Right atrium auricular region (tissue), 2 donors: Measurements from ENCODE around the gene SPINK6. TPM values are rescaled to one million over a fixed set of nuclear protein-coding genes. Genes with fewer than 3 reads are reported as not detected.
A peak's percentile ranks its signal among the peaks of the same experiment; 100 is the strongest.

ENCODE experiments used
- DNase-seq: peaks from one replicate; pipeline ENCODE4 v3.0.0-alpha.2; 2019; ENCODE audit warnings: low spot score
- H3K27ac ChIP-seq, 2 donors: fragments of 200-600 bp; sonication (generic); 1 replicate in 1 of 2; 2 replicates in 1 of 2; pipeline ENCODE4 v1.5.1; 2016 to 2019
- H3K27me3 ChIP-seq, 2 donors: fragments of 200-600 bp; sonication (generic); one replicate each; pipeline versions ENCODE4 v1.5.1 to v1.6.0; 2017 to 2019
- H3K36me3 ChIP-seq: fragments of 200-600 bp; sonication (generic); one replicate; pipeline ENCODE4 v1.5.1; 2016
- H3K4me1 ChIP-seq, 2 donors: fragments of 200-600 bp; sonication (generic); one replicate each; pipeline versions ENCODE4 v1.5.1 to v1.6.0; 2017 to 2019
- H3K4me3 ChIP-seq, 2 donors: fragments of 200-600 bp; sonication (generic); 1 replicate in 1 of 2; 2 replicates in 1 of 2; pipeline ENCODE4 v1.5.1; 2017 to 2019; ENCODE audit warnings: mild to moderate bottlenecking in 1 of 2, moderate library complexity in 1 of 2
- H3K9me3 ChIP-seq, 2 donors: fragments of 200-600 bp; sonication (generic); one replicate each; pipeline ENCODE4 v1.5.1; 2019
- CTCF ChIP-seq, 2 donors: fragments of 200-600 bp; sonication (generic); IDR thresholded peaks; one replicate each; pipeline ENCODE4 v1.5.1; 2019; ENCODE audit warnings: antibody characterized with exemption in 2 of 2
- total RNA-seq, 2 donors: library from RNA; depleted of rRNA; stranded (reverse); fragments of >200 nt; gene quantifications; one replicate each; pipeline ENCODE4 v1.1.0, GENCODE V29; 2016

Gene SPINK6
- total RNA-seq, 2 donors from 2014 or later, result not detected

GRCh38 chr5:148205865-148206264 lies 3.0 kb downstream of the SPINK6 start:
- Histone ChIP-seq H3K4me1 (no peaks in the 10 kb centered on the region), H3K36me3 (no peaks in the 10 kb centered on the region), H3K27me3 (no peaks in the 10 kb centered on the region), H3K4me3 (no peak overlapping the region), H3K27ac (peak overlapping the region in 1 of 2 donors; percentile 15), H3K9me3 (no peaks in the 10 kb centered on the region)
- no peak for TF ChIP-seq CTCF (IDR thresholded peaks at IDR 0.05)
- DNase-seq, result no peak

GRCh38 chr5:148206620-148207019 lies 3.8 kb downstream of the SPINK6 start:
- no peak for DNase-seq
- no peaks in the 10 kb centered on the region for H3K9me3 ChIP-seq
- no peaks in the 10 kb centered on the region for H3K36me3 ChIP-seq
- no peak overlapping the region for H3K4me3 ChIP-seq
- no peak overlapping the region for H3K27ac ChIP-seq
- no peak for TF ChIP-seq CTCF (IDR thresholded peaks at IDR 0.05)
- no peaks in the 10 kb centered on the region for H3K27me3 ChIP-seq
- no peaks in the 10 kb centered on the region for H3K4me1 ChIP-seq

- no peak for TF ChIP-seq CTCF (IDR thresholded peaks at IDR 0.05)
- Histone ChIP-seq H3K27me3 (no peaks in the 10 kb centered on the region), H3K27ac (no peak overlapping the region), H3K36me3 (no peaks in the 10 kb centered on the region), H3K9me3 (no peaks in the 10 kb centered on the region), H3K4me3 (no peak overlapping the region), H3K4me1 (no peaks in the 10 kb centered on the region)
- no peak for DNase-seq
Observed at GRCh38 chr5:148208226-148208625, 5.4 kb downstream of the SPINK6 start.

GRCh38 chr5:148209151-148209770 lies 6.4 kb downstream of the SPINK6 start:
- Histone ChIP-seq H3K36me3 (no peaks in the 10 kb centered on the region), H3K4me1 (no peaks in the 10 kb centered on the region), H3K4me3 (no peak overlapping the region), H3K27me3 (no peaks in the 10 kb centered on the region), H3K9me3 (no peaks in the 10 kb centered on the region), H3K27ac (no peak overlapping the region)
- no peak for TF ChIP-seq CTCF (IDR thresholded peaks at IDR 0.05)
- DNase-seq, result no peak

GRCh38 chr5:148214665-148215185 lies 11.9 kb downstream of the SPINK6 start:
- Histone ChIP-seq H3K9me3 (peaks cover 0 to 4% of the 10 kb centered on the region in 2 donors), H3K27ac (no peak overlapping the region), H3K4me1 (no peaks in the 10 kb centered on the region), H3K27me3 (no peaks in the 10 kb centered on the region), H3K4me3 (no peak overlapping the region), H3K36me3 (no peaks in the 10 kb centered on the region)
- no peak for DNase-seq
- TF ChIP-seq CTCF (IDR thresholded peaks at IDR 0.05), result no peak

GRCh38 chr5:148221508-148221907 lies 18.7 kb downstream of the SPINK6 start:
- no peak overlapping the region for H3K27ac ChIP-seq
- no peak for DNase-seq
- H3K9me3 ChIP-seq, result peaks cover 0 to 4% of the 10 kb centered on the region in 2 donors
- H3K4me3 ChIP-seq, result no peak overlapping the region
- no peak for TF ChIP-seq CTCF (IDR thresholded peaks at IDR 0.05)
- no peaks in the 10 kb centered on the region for H3K36me3 ChIP-seq
- H3K4me1 ChIP-seq, result no peaks in the 10 kb centered on the region
- no peaks in the 10 kb centered on the region for H3K27me3 ChIP-seq
